Measurements from ENCODE around the gene NLRP7. TPM values are rescaled to one million over a fixed set of nuclear protein-coding genes. Genes with fewer than 3 reads are reported as not detected.
"Not testable (repeated sequence)": the region's sequence is repeated elsewhere in the genome, so short reads cannot be mapped to it uniquely, and the experiment has no call there.

Gene NLRP7
- 0.15 TPM for polyA plus RNA-seq (2012; ENCODE audit: missing spikeins)

DNA sequence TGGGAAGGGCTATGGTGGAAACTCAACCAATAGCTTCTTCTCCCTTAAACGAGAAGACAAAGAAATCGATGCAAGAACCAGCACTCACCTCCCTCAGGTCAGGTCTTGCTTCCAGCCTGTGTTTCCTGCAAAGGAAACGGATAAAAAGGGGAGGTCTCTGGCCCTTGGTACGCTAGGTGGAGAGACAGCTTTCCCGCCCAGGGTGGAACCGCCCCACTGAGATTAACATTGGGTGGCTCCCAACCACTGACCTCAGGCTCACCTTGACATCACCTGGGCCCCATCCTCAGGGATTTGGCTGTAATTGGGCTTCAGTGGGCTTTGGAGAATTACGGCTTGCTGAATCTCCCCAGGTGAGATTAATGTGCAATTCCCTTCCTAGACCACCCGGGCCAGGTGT lies at the start of gene NLRP7:
Gene NLRP7 (minus strand): TSS at position 150 of the 400 bp plus-strand sequence.
- DNase-seq (ENCODE audit: insufficient read length) (no peak), FAIRE-seq (no peak)
- TF ChIP-seq POLR2AphosphoS5 (IDR thresholded peaks at IDR 0.05; ENCODE audit: low read depth, low read length) (no peak), TAF1 (IDR thresholded peaks at IDR 0.05; ENCODE audit: borderline replicate concordance, low read depth, low read length) (no peak), POLR2A (IDR thresholded peaks at IDR 0.05; ENCODE audit: low read depth, low read length) (no peak)

DNA sequence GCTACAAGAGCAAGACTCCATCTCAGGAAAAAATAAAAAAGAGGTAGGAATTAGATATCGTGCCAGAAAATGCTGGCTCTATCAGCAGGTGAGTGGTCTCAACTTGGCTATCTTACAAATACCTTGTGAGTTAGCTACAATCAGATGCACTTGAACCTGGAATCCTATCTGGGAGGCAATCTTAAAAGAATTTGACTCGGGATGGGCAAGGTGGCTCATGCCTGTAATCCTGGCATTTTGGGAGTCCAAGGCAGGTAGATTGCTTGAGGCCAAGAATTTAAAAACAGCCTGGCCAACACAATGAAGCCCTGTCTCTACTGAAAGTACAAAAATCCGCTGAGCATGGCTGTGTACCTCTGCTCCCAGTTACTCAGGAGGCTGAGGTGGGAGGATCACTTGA lies 48.2 kb upstream of the NLRP7 start:
- no peak for FAIRE-seq
- DNase-seq (ENCODE audit: insufficient read length), result no peak
- TF ChIP-seq TAF1 (IDR thresholded peaks at IDR 0.05; ENCODE audit: borderline replicate concordance, low read depth, low read length), result no peak
- no peak for TF ChIP-seq POLR2A (IDR thresholded peaks at IDR 0.05; ENCODE audit: low read depth, low read length)
- TF ChIP-seq POLR2AphosphoS5 (IDR thresholded peaks at IDR 0.05; ENCODE audit: low read depth, low read length), result no peak

DNA sequence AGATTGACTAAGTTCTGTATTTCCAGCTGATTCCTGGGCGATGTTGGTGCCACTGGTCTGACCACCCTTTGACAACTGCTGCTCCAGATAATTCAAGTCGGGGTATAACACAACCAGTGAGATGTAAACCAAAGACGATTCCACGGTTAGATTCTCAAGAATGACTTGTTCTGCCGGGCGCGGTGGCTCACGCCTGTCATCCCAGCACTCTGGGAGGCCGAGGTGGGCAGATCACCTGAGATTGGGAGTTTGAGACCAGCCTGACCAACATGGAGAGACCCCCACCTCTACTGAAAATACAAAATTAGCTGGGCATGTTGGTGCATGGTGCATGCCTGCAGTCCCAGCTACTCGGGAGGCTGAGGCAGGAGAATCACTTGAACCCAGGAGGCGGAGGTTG lies 42.2 kb upstream of the NLRP7 start:
- not testable (repeated sequence) for DNase-seq (ENCODE audit: insufficient read length); FAIRE-seq

DNA sequence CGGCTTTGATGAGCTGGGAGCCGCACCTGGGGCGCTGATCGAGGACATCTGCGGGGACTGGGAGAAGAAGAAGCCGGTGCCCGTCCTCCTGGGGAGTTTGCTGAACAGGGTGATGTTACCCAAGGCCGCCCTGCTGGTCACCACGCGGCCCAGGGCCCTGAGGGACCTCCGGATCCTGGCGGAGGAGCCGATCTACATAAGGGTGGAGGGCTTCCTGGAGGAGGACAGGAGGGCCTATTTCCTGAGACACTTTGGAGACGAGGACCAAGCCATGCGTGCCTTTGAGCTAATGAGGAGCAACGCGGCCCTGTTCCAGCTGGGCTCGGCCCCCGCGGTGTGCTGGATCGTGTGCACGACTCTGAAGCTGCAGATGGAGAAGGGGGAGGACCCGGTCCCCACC lies 35.2 kb upstream of the NLRP7 start:
- FAIRE-seq; DNase-seq (ENCODE audit: insufficient read length): not testable (repeated sequence)

DNA sequence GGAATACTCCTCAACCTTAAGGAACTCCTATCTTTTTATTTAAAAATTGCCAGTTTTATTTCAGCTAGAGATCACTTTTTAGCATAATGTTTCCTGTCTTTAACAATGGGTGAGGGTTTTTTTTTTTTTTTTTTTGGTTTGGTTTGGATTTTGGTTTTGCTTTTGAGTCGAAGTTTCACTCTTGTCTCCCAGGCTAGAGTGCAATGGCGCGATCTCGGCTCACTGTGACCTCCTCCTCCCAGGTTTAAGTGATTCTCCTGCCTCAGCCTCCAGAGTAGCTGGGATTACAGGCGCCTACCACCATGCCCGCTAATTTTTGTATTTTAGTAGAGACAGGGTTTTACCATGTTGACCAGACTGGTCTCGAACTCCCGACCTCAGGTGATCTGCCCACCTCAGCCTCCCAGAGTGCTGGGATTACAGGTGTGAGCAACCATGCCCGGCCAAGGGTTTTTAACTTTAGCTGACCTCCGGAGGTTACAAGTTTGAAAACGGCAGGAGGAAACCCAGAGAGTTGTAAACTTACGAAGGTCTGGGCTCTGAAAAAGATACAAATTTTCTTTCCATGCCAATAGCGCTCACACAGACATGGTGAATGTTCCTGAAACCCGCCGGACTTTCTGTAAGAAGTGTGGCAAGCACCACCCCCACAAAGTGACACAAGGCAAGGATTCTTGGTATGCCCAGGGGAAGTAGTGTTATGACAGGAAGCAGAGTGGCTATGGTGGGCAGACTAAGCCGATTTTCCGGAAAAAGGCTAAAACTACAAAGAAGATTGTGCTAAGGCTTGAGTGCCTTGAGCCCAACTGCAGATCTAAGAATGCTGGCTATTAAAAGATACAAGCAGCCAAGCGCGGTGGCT lies 26.1 kb upstream of the NLRP7 start:
- not testable (repeated sequence) for DNase-seq (ENCODE audit: insufficient read length); FAIRE-seq

DNA sequence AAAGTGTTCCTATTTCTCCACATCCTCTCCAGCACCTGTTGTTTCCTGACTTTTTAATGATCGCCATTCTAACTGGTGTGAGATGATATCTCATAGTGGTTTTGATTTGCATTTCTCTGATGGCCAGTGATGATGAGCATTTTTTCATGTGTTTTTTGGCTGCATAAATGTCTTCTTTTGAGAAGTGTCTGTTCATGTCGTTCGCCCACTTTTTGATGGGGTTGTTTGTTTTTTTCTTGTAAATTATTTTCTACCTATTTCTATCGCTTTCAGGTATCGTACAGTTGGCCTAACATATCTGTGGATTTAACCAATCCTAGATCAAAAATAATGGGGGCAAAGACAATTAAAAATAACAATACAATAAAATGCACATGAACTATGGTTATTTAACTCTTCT lies 24.1 kb upstream of the NLRP7 start:
- not testable (repeated sequence) for FAIRE-seq; DNase-seq (ENCODE audit: insufficient read length)

DNA sequence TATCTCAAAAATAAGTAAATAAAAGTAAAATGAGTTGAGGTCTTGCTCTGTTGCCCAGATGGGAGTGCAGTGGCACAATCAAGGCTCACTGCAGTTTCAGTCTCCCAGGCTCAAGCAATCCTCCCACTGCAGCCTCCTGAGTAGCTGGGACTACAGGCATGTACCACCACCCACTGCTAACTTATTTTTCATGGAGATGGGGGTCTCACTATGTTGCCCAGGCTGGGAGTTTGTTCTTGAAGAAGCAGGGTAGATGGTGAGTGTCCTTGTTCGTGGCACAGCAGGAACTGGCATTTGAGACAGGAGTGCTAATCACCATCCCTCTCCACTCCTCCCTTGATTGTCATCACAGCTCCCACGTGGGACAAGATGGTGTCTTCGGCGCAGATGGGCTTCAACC lies 22.3 kb upstream of the NLRP7 start:
- FAIRE-seq, result no peak
- no peak for TF ChIP-seq POLR2AphosphoS5 (IDR thresholded peaks at IDR 0.05; ENCODE audit: low read depth, low read length)
- TF ChIP-seq TAF1 (IDR thresholded peaks at IDR 0.05; ENCODE audit: borderline replicate concordance, low read depth, low read length), result no peak
- TF ChIP-seq POLR2A (IDR thresholded peaks at IDR 0.05; ENCODE audit: low read depth, low read length), result no peak
- DNase-seq (ENCODE audit: insufficient read length), result no peak

DNA sequence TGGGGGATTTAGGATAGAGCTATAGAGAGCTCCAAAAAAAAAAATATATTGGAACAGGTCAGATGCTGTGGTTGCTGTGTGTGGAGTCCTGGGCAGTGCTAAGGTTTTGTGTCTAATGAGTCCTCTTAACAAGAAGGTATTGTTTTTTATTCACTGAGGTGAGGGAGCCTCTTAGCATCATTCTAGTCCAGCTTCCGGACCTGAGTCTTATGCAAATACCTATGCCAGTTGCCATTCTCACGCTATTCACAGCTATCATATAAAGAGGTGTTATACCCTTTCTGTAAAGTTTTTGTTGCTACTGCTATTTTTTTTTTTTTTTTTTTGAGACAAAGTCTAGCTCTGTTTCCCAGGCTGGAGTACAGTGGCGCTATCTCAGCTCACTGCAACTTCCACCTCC lies 20.3 kb upstream of the NLRP7 start:
- DNase-seq (ENCODE audit: insufficient read length) (no peak), FAIRE-seq (no peak)
- no peak for TF ChIP-seq POLR2A (IDR thresholded peaks at IDR 0.05; ENCODE audit: low read depth, low read length)
- TF ChIP-seq POLR2AphosphoS5 (IDR thresholded peaks at IDR 0.05; ENCODE audit: low read depth, low read length), result no peak
- no peak for TF ChIP-seq TAF1 (IDR thresholded peaks at IDR 0.05; ENCODE audit: borderline replicate concordance, low read depth, low read length)

DNA sequence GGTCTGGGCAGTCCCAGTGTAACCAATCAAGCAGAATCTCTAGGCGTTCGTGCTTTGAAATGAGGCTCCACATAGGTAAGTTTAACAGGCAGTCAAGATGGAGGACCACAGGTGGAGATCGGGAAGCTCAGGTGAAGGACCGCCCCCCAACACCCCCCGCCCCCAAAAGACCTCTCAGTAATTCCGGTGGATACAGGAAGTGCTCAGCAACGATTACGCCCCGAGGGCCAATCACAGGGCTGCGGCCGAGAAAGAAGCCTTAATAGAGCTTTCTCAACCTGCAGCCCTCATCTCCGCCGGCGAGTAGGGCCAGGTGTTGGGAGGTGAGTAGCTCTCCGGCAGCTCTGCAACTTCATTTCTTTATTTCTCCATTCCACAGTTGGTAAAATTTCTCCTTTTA lies 17.7 kb upstream of the NLRP7 start:
- FAIRE-seq; DNase-seq (ENCODE audit: insufficient read length): not testable (repeated sequence)

DNA sequence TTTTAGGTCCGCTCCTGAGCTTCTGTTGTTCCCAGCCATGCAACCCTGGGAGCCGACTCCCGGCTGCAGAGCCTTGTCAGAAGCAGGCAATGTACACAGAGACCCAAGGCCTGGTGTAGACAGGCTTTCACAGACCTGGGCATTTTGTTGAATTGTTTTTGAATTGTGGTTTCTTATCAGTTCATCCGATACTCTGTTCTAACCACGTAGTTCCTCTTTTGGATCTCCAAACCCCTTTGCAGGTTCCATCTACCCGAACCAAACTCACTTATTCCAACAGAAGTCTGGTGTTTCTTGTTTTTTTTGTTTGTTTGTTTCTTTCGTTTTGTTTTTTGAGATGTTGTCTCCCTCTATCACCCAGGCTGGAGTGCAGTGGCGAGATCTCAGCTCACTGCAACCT lies 12.5 kb upstream of the NLRP7 start:
- DNase-seq (ENCODE audit: insufficient read length), result no peak
- no peak for TF ChIP-seq POLR2AphosphoS5 (IDR thresholded peaks at IDR 0.05; ENCODE audit: low read depth, low read length)
- no peak for TF ChIP-seq POLR2A (IDR thresholded peaks at IDR 0.05; ENCODE audit: low read depth, low read length)
- TF ChIP-seq TAF1 (IDR thresholded peaks at IDR 0.05; ENCODE audit: borderline replicate concordance, low read depth, low read length), result no peak
- FAIRE-seq, result no peak

DNA sequence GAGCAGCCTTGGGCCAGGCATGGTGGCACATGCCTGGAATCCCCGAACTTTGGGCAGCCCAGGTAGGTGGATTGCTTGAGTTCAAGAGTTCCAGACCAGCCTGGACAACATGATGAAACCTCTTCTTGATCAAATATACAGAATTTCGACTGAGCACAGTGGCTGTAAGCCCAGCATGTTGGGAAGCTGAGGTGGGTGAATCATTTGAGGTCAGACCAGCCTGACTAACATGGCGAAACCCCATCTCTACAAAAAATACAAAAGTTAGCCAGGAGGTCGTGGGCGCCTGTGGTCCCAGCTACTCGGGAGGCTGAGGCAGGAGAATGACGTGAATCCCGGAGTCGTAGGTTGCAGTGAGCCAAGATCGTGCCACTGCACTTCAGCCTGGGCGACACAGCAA lies 8.0 kb upstream of the NLRP7 start:
- TF ChIP-seq POLR2AphosphoS5 (IDR thresholded peaks at IDR 0.05; ENCODE audit: low read depth, low read length) (no peak), POLR2A (IDR thresholded peaks at IDR 0.05; ENCODE audit: low read depth, low read length) (no peak), TAF1 (IDR thresholded peaks at IDR 0.05; ENCODE audit: borderline replicate concordance, low read depth, low read length) (no peak)
- DNase-seq (ENCODE audit: insufficient read length), result no peak
- FAIRE-seq, result no peak

DNA sequence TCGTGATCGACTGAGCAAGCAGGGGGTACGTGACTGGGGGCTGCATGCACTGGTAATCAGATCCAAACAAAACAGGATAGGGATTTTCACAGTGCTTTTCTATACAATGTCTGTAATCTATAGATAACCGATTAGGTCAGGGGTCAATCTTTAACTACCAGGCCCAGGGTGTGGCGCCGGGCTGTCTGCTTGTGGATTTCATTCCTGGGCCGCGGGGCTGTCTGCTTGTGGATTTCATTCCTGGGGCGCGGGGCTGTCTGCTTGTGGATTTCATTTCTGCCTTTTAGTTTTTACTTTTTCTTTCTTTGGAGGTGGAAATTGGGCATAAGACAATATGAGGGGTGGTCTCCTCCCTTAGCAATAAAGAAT lies 6.0 kb upstream of the NLRP7 start:
- DNase-seq (ENCODE audit: insufficient read length); FAIRE-seq: not testable (repeated sequence)

DNA sequence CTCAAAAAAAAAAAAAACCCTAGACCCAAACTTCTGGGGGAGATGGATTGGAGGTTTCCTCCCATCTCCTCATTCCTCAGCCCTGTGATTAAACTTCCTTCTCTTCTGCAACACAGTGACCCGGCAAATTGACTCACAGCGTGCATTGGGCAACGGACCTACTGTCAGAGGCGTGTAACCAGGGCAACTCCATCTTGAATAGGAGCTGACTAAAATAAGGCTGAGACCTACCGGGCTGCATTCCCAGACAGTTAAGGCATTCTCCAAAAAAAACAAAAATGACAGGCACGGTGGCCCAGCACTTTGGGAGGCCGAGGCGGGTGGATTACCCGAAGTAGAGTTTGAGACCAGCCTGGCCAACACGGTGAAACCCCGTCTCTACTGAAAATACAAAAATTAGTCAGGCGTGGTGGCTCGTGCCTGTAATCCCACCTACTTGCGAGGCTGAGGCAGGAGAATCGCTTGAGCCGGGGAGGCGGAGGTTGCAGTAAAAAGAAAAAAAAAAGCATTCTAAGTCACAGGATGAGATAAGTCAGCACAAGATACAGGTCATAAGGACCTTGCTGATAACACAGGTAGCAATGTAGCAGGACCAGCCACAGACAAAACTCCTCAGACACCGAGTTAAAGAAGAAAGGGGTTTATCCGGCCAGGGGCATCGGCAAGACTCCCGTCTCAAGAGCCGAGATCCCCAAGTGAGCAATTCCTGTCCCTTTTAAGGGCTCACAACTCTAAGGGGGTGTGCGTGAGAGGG lies 5.4 kb upstream of the NLRP7 start:
- DNase-seq (ENCODE audit: insufficient read length), result no peak
- no peak for FAIRE-seq
- TF ChIP-seq TAF1 (IDR thresholded peaks at IDR 0.05; ENCODE audit: borderline replicate concordance, low read depth, low read length) (no peak), POLR2AphosphoS5 (IDR thresholded peaks at IDR 0.05; ENCODE audit: low read depth, low read length) (no peak), POLR2A (IDR thresholded peaks at IDR 0.05; ENCODE audit: low read depth, low read length) (no peak)

DNA sequence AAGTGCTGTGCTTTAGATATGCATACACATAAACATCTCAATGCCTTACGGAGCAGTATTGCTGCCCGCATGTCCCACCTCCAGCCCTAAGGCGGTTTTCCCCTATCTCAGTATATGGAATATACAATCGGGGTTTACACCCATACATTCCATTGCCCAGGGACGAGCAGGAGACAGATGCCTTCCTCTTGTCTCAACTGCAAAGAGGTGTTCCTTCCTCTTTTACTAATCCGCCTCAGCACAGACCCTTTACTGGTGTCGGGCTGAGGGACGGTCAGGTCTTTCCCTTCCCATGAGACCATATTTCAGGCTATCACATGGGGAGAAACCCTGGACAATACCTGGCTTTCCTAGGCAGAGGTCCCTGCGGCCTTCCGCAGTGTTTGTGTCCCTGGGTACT lies 3.2 kb upstream of the NLRP7 start:
- not testable (repeated sequence) for DNase-seq (ENCODE audit: insufficient read length); FAIRE-seq
